T-helper 1 cell treated with Interleukin-12 subunit alpha and Interleukin-12 subunit beta and Interleukin-4 antibody, amounts not matched to agents 30 ng/mL and 1 ng/mL, for 36 hours (primary cell): Measurements from ENCODE around the gene LRRC45. TPM values are rescaled to one million over a fixed set of nuclear protein-coding genes. Genes with fewer than 3 reads are reported as not detected.
"Not testable (repeated sequence)": the region's sequence is repeated elsewhere in the genome, so short reads cannot be mapped to it uniquely, and the experiment has no call there.

Experiments used
- intact Hi-C: fragments of 100-400 bp; cut with micrococcal nuclease; formaldehyde crosslinking; loops from one replicate; pipeline ENCODE4 v1.15.1; 2024
- total RNA-seq: library from RNA; stranded (reverse); gene quantifications from 2 replicates; pipeline ENCODE4 v1.2.3, GENCODE V29; 2022

The LRRC45 gene
- 31.2 and 33.2 TPM in 2 replicates for total RNA-seq

- intact Hi-C loops: loop anchor here (1.0 to 5.0 kb wide), 15 partner anchors 8 to 693 kb away; partner anchors contain the start of genes ACTG1, ALYREF, ANAPC11 and ASPSCR1
Measured at GRCh38 chr17:82022981-82023446, at the start of gene LRRC45. Gene LRRC45, plus strand, starts transcription at chr17:82023305. Its CDS starts 339 bp downstream, at chr17:82023644.

- intact Hi-C loops: no loop called here
Measured at GRCh38 chr17:81973432-81973831, 49.7 kb upstream of the LRRC45 start.

- intact Hi-C loops: loop anchor here (1.0 to 2.0 kb wide), 5 partner anchors 8 to 122 kb away; partner anchors contain the start of genes FASN, LRRC45, P4HB and PYCR1
Measured at GRCh38 chr17:81976332-81977210, 46.5 kb upstream of the LRRC45 start.

GRCh38 chr17:81977211-81977808, 45.8 kb upstream of the LRRC45 start, which contains the start of gene ASPSCR1:
Gene ASPSCR1, plus strand, starts transcription at chr17:81977629. Its CDS starts 18 bp downstream, at chr17:81977647.
- intact Hi-C loops: loop anchor here (1.0 to 2.0 kb wide), 5 partner anchors 9 to 121 kb away; partner anchors contain the start of genes FASN, LRRC45, P4HB and PYCR1

- intact Hi-C loops: no loop called here
Measured at GRCh38 chr17:81978524-81979298, 44.4 kb upstream of the LRRC45 start.

GRCh38 chr17:81980122-81980521, 43.0 kb upstream of the LRRC45 start:
- intact Hi-C loops: no loop called here

- intact Hi-C loops: no loop called here
Measured at GRCh38 chr17:81980707-81981343, 42.3 kb upstream of the LRRC45 start.

- intact Hi-C loops: not testable (repeated sequence)
Measured at GRCh38 chr17:81981511-81981910, 41.6 kb upstream of the LRRC45 start.

GRCh38 chr17:81983011-81983638, 40.0 kb upstream of the LRRC45 start:
- intact Hi-C loops: no loop called here

- intact Hi-C loops: no loop called here
Measured at GRCh38 chr17:81983639-81984373, 39.3 kb upstream of the LRRC45 start.

GRCh38 chr17:81984773-81985410, 38.2 kb upstream of the LRRC45 start:
- intact Hi-C loops: no loop called here

GRCh38 chr17:81986606-81987005, 36.5 kb upstream of the LRRC45 start:
- intact Hi-C loops: no loop called here

- intact Hi-C loops: no loop called here
Measured at GRCh38 chr17:81987161-81987770, 35.8 kb upstream of the LRRC45 start.

- intact Hi-C loops: no loop called here
Measured at GRCh38 chr17:81990836-81991683, 32.0 kb upstream of the LRRC45 start.

GRCh38 chr17:81991684-81992305, 31.3 kb upstream of the LRRC45 start:
- intact Hi-C loops: no loop called here

- intact Hi-C loops: no loop called here
Measured at GRCh38 chr17:81992306-81993102, 30.6 kb upstream of the LRRC45 start.
